ENCODE measurements around the gene LRMDA.

- TF ChIP-seq SMC3 (IDR thresholded peaks at IDR 0.05; ENCODE audit: low read depth, low read length) (no peak), CTCF (conservative IDR thresholded peaks at IDR 0.05; ENCODE audit: low read depth, low read length) (no peak), POLR2A (IDR thresholded peaks at IDR 0.05; ENCODE audit: low read depth, low read length) (no peak), RAD21 (IDR thresholded peaks at IDR 0.05; ENCODE audit: low read length) (no peak), USF2 (IDR thresholded peaks at IDR 0.05; ENCODE audit: low read depth, low read length) (no peak), RCOR1 (IDR thresholded peaks at IDR 0.05; ENCODE audit: insufficient replicate concordance, low read length) (no peak), MXI1 (IDR thresholded peaks at IDR 0.05; ENCODE audit: borderline replicate concordance, low read depth, low read length) (no peak), RFX5 (IDR thresholded peaks at IDR 0.05; ENCODE audit: low read depth, low read length) (no peak), BHLHE40 (IDR thresholded peaks at IDR 0.05; ENCODE audit: low read depth, low read length) (no peak), CHD1 (IDR thresholded peaks at IDR 0.05; ENCODE audit: low read depth, low read length) (no peak), CEBPB (IDR thresholded peaks at IDR 0.05; ENCODE audit: low read depth, low read length) (no peak), NFE2L2 (IDR thresholded peaks at IDR 0.05; ENCODE audit: low read depth, low read length) (no peak)
Observed at GRCh38 chr10:75410132-75411005, 21.1 kb upstream of the LRMDA start.

Measured in IMR-90 (cell line).